GM18505 (cell line): ENCODE measurements around the gene HPX.
A peak's percentile ranks its signal among the peaks of the same experiment; 100 is the strongest.

Experiments used
- ATAC-seq: cut with Tn5 transposase; IDR thresholded peaks from one replicate; pipeline ENCODE4 v1.9.1; 2021; ENCODE audit not compliant: unreplicated experiment
- POLR2A ChIP-seq: IDR thresholded peaks from 4 replicates; pipeline ENCODE4 v1.6.1; 2011; ENCODE audit warnings: borderline replicate concordance; ENCODE audit not compliant: insufficient read depth, insufficient read length; ENCODE audit errors: extremely low read depth

HPX gene

DNA sequence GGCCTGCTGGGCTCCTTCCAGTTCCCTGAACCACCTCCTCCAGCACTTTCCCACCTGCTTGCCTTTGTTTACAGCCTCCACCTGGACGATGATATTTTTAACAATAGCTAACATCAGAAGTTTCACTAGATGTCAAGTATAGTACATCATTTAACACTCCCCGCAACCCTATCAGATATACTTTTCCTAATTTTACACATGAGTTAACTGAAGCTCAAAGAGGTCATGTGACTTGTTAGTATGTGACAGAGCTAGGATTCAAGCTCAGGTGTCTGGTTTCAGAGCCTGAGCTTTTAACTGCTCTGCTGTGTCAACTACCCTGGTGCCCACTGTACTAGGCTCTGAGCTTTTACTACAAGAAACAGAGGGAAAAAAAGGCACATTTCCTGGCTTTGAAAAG lies 14.3 kb upstream of the HPX start:
- TF ChIP-seq POLR2A: no peak
- no peak for ATAC-seq

GRCh38 chr11:6453152-6453551 lies 12.4 kb upstream of the HPX start:
- ATAC-seq: no peak
- no peak for TF ChIP-seq POLR2A

DNA sequence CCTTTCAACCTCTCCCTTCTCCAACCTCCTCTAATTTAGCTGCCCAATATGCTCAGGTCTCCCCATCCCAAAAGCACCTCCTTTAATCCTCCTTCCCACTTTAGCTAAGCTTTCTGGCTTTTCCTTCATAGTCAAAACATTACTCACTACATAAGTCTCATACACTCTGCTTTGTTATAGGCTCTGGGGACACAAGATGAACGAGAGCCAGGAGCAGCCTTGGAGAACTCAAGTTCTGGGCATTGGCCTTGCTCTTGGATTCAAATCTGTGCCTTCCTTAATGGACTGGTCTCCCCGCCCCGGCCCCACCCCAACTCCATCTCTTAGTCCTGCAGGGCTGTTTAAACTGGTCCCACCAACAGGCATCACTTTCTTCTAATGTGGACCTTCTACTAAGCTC lies 11.4 kb upstream of the HPX start:
- TF ChIP-seq POLR2A: no peak
- ATAC-seq: no peak

GRCh38 chr11:6448574-6448973 lies 7.8 kb upstream of the HPX start:
- no peak for ATAC-seq
- no peak for TF ChIP-seq POLR2A

- TF ChIP-seq POLR2A: no peak
- no peak for ATAC-seq
Measured at GRCh38 chr11:6443269-6444003, 2.6 kb upstream of the HPX start.

DNA sequence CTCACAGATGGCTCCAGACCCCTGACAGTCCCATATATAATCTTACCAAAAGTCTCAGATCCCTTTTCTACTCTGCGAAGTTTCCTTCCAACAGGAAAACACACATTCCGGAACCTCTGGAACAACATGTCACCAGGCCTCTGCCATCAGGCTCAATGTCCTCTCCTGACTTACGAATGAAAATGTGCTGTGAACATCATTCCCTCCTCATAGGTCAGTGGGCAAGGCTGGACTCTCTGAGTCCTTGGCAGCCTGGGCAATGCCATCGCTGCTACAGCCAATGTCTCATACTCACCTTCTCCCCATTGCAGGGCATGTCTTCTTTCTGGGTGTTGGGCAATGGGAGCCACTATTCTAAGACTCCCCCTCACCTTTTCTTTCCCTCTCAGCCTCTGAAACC lies 1.7 kb upstream of the HPX start:
- no peak for ATAC-seq
- no peak for TF ChIP-seq POLR2A

DNA sequence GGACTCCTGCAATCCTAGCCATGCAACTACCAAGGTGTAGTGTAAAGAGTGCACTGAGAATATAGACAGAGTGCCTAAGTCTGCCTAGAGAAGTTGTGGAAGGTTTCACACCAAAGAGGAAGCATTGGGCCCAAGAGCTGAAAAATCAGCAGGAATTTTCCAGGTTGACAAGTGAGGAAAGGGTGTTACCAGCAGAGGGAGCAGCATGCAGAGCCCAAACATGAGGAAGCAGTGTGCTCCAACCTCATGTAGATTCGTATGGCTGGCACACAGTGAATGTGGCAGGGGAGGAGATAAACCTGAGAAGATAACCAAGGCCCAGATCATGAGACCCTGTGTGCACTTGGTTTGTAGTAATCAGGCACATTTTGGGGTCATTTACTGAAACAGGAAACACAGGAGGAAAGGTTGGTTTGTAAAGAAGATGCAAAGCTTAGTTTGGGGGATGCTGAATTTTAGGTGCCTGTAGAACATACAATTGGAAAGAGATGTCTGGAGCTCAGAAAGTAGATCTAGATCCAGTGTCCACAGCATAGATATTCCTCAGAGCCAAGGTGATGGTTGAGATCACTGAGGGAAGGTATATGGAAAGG lies 1.7 kb downstream of the HPX start:
- TF ChIP-seq POLR2A: no peak
- ATAC-seq: no peak

DNA sequence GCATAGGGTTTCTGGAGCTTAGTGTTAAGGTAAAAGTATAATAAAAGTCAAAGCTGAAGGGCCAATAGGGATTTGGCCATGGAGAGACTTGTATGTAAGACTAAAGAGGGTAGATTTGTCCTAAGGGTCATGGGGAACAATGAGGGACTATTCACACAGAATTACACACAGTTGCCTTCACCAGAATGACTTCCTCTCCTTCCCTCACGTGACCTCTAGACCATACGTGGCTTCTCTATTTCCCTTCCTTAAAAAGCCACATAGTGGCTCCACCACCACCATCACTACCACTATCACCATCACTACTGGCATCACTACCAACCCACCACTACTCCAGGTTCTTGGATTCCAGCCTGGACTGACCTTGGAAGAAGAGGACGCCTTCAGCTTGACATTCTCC lies 2.8 kb downstream of the HPX start:
- ATAC-seq: no peak
- no peak for TF ChIP-seq POLR2A

- no peak for TF ChIP-seq POLR2A
- ATAC-seq: no peak
Measured at GRCh38 chr11:6437423-6437822, 3.4 kb downstream of the HPX start.

DNA sequence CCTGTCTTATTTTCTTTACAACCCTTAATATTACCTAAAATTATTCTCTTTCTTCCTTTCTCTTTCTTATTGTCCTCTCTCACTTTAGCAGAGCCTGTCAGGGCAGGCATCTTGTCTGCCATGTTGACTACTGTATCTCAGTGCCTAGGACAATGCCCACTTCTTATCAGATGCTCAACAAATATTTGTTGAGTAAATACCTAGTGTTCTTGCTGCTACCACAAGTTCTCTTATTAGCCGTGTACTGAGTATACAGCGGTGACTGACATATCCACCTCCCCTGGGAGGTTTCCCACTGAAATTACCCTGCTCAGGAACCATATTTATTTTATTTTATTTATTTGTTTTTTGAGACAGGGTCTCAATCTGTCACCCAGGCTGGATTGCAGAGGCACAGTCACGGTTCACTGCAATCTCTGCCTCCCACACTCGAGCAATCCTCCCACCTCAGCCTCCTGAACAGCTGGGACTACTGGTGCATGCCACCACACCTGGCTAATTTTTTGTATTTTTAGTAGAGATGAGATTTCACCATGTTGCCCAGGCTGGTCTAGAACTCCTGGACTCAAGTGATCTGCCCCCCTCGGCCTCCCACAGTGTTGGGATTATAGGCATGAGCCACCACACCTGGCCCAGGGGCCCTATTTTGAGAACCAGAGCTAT lies 6.7 kb downstream of the HPX start:
- no peak for ATAC-seq
- no peak for TF ChIP-seq POLR2A

GRCh38 chr11:6431861-6432260 lies 8.9 kb downstream of the HPX start:
- TF ChIP-seq POLR2A: no peak
- no peak for ATAC-seq

DNA sequence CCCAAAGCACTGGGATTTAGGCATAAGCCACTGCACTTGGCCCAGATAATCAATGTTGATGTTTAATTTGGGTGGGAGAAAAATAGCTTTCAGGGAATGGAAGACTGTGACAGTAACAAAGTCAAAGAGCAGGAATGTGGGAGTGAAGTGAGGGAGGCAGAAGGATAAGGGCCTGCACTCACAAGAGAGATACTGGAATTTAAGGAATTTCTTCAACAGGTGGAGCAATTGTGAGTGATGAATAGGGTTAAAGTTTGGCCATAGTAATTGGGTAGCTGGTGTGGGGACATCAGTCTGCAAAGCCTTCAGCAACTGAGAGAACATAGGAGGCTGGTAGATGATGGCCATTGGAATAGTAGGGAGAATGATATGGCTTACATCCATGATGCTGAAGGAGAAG lies 13.3 kb downstream of the HPX start:
- TF ChIP-seq POLR2A: no peak
- no peak for ATAC-seq

GRCh38 chr11:6420677-6421076 lies 20.1 kb downstream of the HPX start:
- ATAC-seq: no peak
- no peak for TF ChIP-seq POLR2A

DNA sequence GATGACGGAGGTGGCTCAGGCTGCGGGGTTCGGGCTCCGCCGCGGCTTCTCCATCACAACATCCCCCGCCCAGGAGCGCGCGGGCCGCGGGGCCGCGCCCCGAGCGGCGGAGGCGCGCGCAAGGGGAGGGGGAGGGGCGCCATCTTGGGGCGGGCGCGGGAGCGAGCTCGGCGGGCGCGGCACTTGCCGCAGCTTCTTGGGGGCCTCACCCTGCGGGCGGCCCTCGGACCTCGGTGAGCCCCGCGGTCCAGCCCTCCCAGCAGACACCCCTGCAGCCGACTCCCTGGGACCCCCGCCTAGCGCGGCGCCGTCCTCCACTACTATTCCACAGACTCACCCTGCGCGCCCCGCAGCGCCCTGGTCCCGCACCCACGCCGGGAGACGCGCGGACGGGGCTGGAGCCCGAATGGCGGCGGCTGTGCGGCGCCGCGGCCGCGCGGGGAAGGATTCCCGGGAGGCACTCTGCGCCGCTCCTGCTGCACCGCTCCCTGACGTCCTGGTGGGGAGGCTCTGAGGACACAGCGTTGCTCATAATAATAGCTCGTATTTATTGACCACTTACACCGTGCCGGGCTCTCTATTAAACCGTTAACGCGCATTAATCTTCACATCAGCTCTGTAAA lies 21.7 kb downstream of the HPX start, which contains the start of gene APBB1:
Gene APBB1, minus strand, starts transcription at position 86 of the 623 bp plus-strand sequence. CDS start 7,747 bp downstream, outside the sequence.
- peak; percentile 57 for ATAC-seq
- peak; percentile 60 for TF ChIP-seq POLR2A
